MM.1S (cell line): Measurements from ENCODE around the gene ZBTB18.

ENCODE experiments used
- EZH2 ChIP-seq: fragments of 300-600 bp; sonication (generic); optimal IDR thresholded peaks from 2 replicates; pipeline ENCODE3; 2017; ENCODE audit warnings: low read depth, mild to moderate bottlenecking, antibody characterized with exemption, low read length, mixed read lengths
- TF ChIP-seq, protein P1 (sequence below): fragments of 300-600 bp; sonication (generic); IDR thresholded peaks from 2 replicates; pipeline ENCODE4 v1.5.1; 2016; ENCODE audit warnings: antibody characterized with exemption, low read length, mixed read lengths

DNA sequence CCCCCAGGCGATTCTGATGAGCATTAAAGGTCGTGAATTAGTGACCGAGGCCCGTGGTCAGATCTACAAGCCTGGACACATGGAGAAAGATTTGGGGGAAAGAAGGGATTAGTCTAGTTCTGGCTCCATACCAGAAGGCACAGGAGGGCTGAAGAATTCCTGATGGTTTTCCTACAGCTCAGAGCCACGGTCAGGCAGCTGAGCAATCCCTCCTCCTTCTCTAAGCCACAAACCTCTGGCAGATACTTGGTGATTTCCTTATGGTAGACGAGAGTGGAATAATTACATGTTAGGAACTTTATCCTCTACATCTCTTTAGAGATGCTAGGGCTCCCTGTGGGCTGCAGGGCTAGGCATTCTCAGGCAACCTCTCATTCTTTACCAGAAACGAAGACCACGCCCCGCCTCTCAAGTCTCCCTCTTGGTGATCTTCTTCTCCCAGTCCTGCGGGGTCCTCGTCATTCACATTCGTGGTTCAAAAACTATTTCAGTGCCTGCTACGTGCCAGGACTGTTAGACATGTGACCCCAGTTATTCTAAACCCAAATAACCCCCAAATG is 20.5 kb upstream of the ZBTB18 start:
- TF ChIP-seq, protein P1, sequence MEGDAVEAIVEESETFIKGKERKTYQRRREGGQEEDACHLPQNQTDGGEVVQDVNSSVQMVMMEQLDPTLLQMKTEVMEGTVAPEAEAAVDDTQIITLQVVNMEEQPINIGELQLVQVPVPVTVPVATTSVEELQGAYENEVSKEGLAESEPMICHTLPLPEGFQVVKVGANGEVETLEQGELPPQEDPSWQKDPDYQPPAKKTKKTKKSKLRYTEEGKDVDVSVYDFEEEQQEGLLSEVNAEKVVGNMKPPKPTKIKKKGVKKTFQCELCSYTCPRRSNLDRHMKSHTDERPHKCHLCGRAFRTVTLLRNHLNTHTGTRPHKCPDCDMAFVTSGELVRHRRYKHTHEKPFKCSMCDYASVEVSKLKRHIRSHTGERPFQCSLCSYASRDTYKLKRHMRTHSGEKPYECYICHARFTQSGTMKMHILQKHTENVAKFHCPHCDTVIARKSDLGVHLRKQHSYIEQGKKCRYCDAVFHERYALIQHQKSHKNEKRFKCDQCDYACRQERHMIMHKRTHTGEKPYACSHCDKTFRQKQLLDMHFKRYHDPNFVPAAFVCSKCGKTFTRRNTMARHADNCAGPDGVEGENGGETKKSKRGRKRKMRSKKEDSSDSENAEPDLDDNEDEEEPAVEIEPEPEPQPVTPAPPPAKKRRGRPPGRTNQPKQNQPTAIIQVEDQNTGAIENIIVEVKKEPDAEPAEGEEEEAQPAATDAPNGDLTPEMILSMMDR: no peak
- TF ChIP-seq EZH2: no peak
